Liver (tissue), 9 donors: ENCODE measurements around the gene DEPDC5. TPM values are rescaled to one million over a fixed set of nuclear protein-coding genes. Genes with fewer than 3 reads are reported as not detected.

Experiments used
- DNase-seq: peaks from one replicate; pipeline ENCODE4 v3.0.0-alpha.2; 2017; ENCODE audit warnings: low spot score
- H3K27ac ChIP-seq, 2 donors: one replicate each; pipeline ENCODE4 v1.7.0; 2013; ENCODE audit warnings: inconsistent platforms in 2 of 2, low read length in 2 of 2, control low read depth in 1 of 2, low read depth in 1 of 2, mild to moderate bottlenecking in 1 of 2
- H3K27me3 ChIP-seq, 4 donors: one replicate each; pipeline versions ENCODE4 v1.6.1 to v1.7.0; 2013; ENCODE audit warnings: low read length in 3 of 4, inconsistent platforms in 1 of 4, mild to moderate bottlenecking in 1 of 4, moderate library complexity in 1 of 4; ENCODE audit not compliant: control insufficient read depth in 4 of 4, insufficient read depth in 4 of 4
- H3K36me3 ChIP-seq, 4 donors: one replicate each; pipeline versions ENCODE4 v1.6.1 to v1.7.0; 2013; ENCODE audit warnings: low read length in 3 of 4, mild to moderate bottlenecking in 3 of 4, low read depth in 1 of 4, moderate library complexity in 1 of 4; ENCODE audit not compliant: control insufficient read depth in 4 of 4, insufficient read depth in 3 of 4
- H3K4me1 ChIP-seq, 4 donors: one replicate each; pipeline versions ENCODE4 v1.6.1 to v1.7.0; 2013; ENCODE audit warnings: low read length in 3 of 4, mild to moderate bottlenecking in 3 of 4, moderate library complexity in 1 of 4; ENCODE audit not compliant: control insufficient read depth in 4 of 4, insufficient read depth in 4 of 4
- H3K4me3 ChIP-seq, 3 donors: one replicate each; pipeline versions ENCODE4 v1.6.1 to v1.7.0; 2013; ENCODE audit warnings: low read length in 3 of 3, control low read depth in 1 of 3, low read depth in 1 of 3, mild to moderate bottlenecking in 1 of 3
- H3K9ac ChIP-seq, 2 donors: one replicate each; pipeline ENCODE4 v1.7.0; 2013; ENCODE audit warnings: low read length in 2 of 2, mild to moderate bottlenecking in 2 of 2, moderate library complexity in 2 of 2, control low read depth in 1 of 2, low read depth in 1 of 2
- H3K9me3 ChIP-seq, 4 donors: one replicate each; pipeline versions ENCODE4 v1.6.1 to v1.7.0; 2013; ENCODE audit warnings: low read length in 3 of 4; ENCODE audit not compliant: control insufficient read depth in 4 of 4
- FOXA2 ChIP-seq: IDR thresholded peaks from 2 replicates; pipeline ENCODE4 v1.6.1; 2016; ENCODE audit warnings: antibody characterized with exemption
- GABPA ChIP-seq, 2 donors: IDR thresholded peaks in 1 of 2; conservative IDR thresholded peaks in 1 of 2; 2 replicates each; pipeline ENCODE4 v1.6.1; 2016; ENCODE audit warnings: antibody characterized with exemption in 2 of 2, mild to moderate bottlenecking in 1 of 2, moderate library complexity in 1 of 2
- HNF4A ChIP-seq, 2 donors: conservative IDR thresholded peaks; 2 replicates each; pipeline ENCODE4 v1.6.1; 2016; ENCODE audit warnings: antibody characterized with exemption in 2 of 2, mild to moderate bottlenecking in 2 of 2
- HNF4G ChIP-seq: IDR thresholded peaks from 2 replicates; pipeline ENCODE4 v1.6.1; 2016; ENCODE audit warnings: antibody characterized with exemption
- JUND ChIP-seq, 2 donors: IDR thresholded peaks; 2 replicates each; pipeline ENCODE4 v1.6.1; 2016; ENCODE audit warnings: antibody characterized with exemption in 2 of 2
- NR2F2 ChIP-seq: IDR thresholded peaks from 2 replicates; pipeline ENCODE4 v1.6.1; 2016; ENCODE audit warnings: antibody characterized with exemption
- RAD21 ChIP-seq, 2 donors: IDR thresholded peaks; 2 replicates each; pipeline ENCODE4 v1.6.1; 2016; ENCODE audit warnings: antibody characterized with exemption in 2 of 2, mild to moderate bottlenecking in 2 of 2
- REST ChIP-seq: IDR thresholded peaks from 2 replicates; pipeline ENCODE4 v1.6.1; 2016; ENCODE audit warnings: antibody characterized with exemption, mild to moderate bottlenecking
- RXRA ChIP-seq, 2 donors: IDR thresholded peaks; 2 replicates each; pipeline ENCODE4 v1.6.1; 2017 to 2018; ENCODE audit warnings: antibody characterized with exemption in 2 of 2, mild to moderate bottlenecking in 1 of 2
- SP1 ChIP-seq: IDR thresholded peaks from 2 replicates; pipeline ENCODE4 v1.6.1; 2018; ENCODE audit warnings: antibody characterized with exemption, mild to moderate bottlenecking
- TAF1 ChIP-seq: conservative IDR thresholded peaks from 2 replicates; pipeline ENCODE4 v1.6.1; 2016; ENCODE audit warnings: antibody characterized with exemption, mild to moderate bottlenecking
- YY1 ChIP-seq: IDR thresholded peaks from 2 replicates; pipeline ENCODE4 v1.6.1; 2016; ENCODE audit warnings: antibody characterized with exemption, mild to moderate bottlenecking
- ZBTB33 ChIP-seq: IDR thresholded peaks from 2 replicates; pipeline ENCODE4 v1.6.1; 2016; ENCODE audit warnings: antibody characterized with exemption
- WGBS: extraction: QIAGEN DNeasy Blood & Tissue Kit; methylation state at CpG from one replicate; pipeline ENCODE4 v1.1.7; 2013; 5-methylcytosine and 5-hydroxymethylcytosine counted together
- polyA plus RNA-seq, 2 donors: library from polyadenylated mRNA; stranded (reverse) in 1 of 2; unstranded in 1 of 2; fragments of 200-250 nt in 1 of 2; fragments of >200 nt in 1 of 2; fragmentation: Nextera tagmentation in 1 of 2; extraction: Ambion mirVana in 1 of 2; gene quantifications; one replicate each; pipeline versions ENCODE4 v1.2.1 to v1.2.3, GENCODE V29; 2013 to 2015
- total RNA-seq, 2 donors: library from RNA; depleted of rRNA; stranded (reverse); fragments of >200 nt; gene quantifications; one replicate each; pipeline ENCODE4 v1.2.3, GENCODE V29; 2014
- TF ChIP-seq, protein P1 (sequence below): IDR thresholded peaks from 2 replicates; pipeline ENCODE4 v1.6.1; 2016; ENCODE audit warnings: antibody characterized with exemption
- TF ChIP-seq, protein P2 (sequence below): IDR thresholded peaks from 2 replicates; pipeline ENCODE4 v1.6.1; 2016; ENCODE audit warnings: antibody characterized with exemption
- donor health status: healthy.
- donor health status: healthy.
- donor health status: healthy.
- donor health status: healthy.
- donor health status: healthy.

DEPDC5 gene
- total and polyA plus RNA-seq, 4 donors = 5.5 to 19.4 (median 12.6) TPM

DNA sequence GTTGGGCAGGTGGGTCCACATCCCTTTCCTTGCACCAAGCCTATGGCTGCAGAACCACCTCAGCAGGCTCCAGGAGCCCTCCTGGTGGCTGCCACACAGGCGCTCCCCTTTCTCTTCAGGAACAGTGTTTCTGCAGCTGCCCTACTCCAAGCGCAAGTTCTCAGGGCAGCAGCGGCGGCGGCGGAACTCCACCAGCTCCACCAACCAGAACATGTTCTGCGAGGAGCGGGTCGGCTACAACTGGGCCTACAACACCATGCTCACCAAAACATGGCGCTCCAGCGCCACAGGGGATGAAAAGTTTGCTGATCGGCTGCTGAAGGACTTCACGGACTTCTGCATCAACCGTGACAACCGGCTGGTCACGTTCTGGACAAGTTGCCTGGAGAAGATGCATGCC is 152.3 kb downstream of the DEPDC5 start:
- Histone ChIP-seq H3K4me3 (no peak overlapping the region), H3K36me3 (peaks cover 7 to 46% (median 34%) of the 10 kb centered on the region in 4 donors), H3K4me1 (no peaks in the 10 kb centered on the region), H3K27ac (no peak overlapping the region), H3K9me3 (no peaks in the 10 kb centered on the region), H3K27me3 (no peaks in the 10 kb centered on the region), H3K9ac (no peak overlapping the region)
- TF ChIP-seq, protein P1, sequence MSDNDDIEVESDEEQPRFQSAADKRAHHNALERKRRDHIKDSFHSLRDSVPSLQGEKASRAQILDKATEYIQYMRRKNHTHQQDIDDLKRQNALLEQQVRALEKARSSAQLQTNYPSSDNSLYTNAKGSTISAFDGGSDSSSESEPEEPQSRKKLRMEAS = no peak
- TF ChIP-seq ZBTB33 = no peak
- no peak for TF ChIP-seq RXRA (IDR thresholded peaks at IDR 0.05)
- no peak for TF ChIP-seq YY1
- no peak for TF ChIP-seq GABPA (IDR thresholded peaks at IDR 0.05 in 1 of 2, conservative IDR thresholded peaks at IDR 0.05 in 1 of 2)
- no peak for DNase-seq
- 97% methylated on average over 16 of the region's 16 CpGs for WGBS

- no peaks in the 10 kb centered on the region for H3K27me3 ChIP-seq
- TF ChIP-seq HNF4G (no peak), JUND (IDR thresholded peaks at IDR 0.05) (no peak), HNF4A (conservative IDR thresholded peaks at IDR 0.05) (no peak)
- H3K4me1 ChIP-seq = no peaks in the 10 kb centered on the region
- H3K9ac ChIP-seq = no peak overlapping the region
- no peaks in the 10 kb centered on the region for H3K9me3 ChIP-seq
- H3K36me3 ChIP-seq = peaks cover 7 to 42% (median 34%) of the 10 kb centered on the region in 4 donors
- H3K27ac ChIP-seq = no peak overlapping the region
- no peak overlapping the region for H3K4me3 ChIP-seq
- DNase-seq = no peak
- 90% methylated on average over 5 of the region's 5 CpGs for WGBS
These were observed 152.8 kb downstream of the DEPDC5 start for GRCh38 chr22:31906569-31906968.

DNA sequence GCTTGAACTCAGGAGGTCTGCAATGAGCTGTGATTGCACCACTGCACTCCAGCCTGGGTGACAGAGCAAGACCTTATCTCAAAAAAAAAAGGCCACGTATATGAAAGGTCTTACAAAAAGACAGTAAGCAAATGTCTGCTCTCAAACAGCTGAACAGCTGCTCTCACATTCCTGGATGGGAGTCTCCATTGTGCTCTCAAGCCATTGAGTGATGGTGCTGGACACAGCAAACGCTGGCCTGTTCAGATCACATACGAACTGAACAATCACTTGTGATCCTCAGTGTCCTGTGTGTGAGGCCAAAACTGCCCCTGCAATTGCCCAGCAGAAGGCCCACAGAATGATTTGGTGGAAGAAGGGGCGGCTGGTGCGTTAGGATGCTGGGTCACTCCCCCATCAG is 156.2 kb downstream of the DEPDC5 start:
- H3K36me3 ChIP-seq = peaks cover 6 to 26% (median 21%) of the 10 kb centered on the region in 4 donors
- no peak overlapping the region for H3K9ac ChIP-seq

More for the DNA sequence above, 156.2 kb downstream of the DEPDC5 start:
- DNase-seq = no peak
- no peaks in the 10 kb centered on the region for H3K9me3 ChIP-seq
- H3K27me3 ChIP-seq = no peaks in the 10 kb centered on the region
- no peak overlapping the region for H3K4me3 ChIP-seq
- H3K27ac ChIP-seq = no peak overlapping the region
- 93% methylated on average over 5 of the region's 5 CpGs for WGBS
- TF ChIP-seq REST = no peak
- TF ChIP-seq RXRA (IDR thresholded peaks at IDR 0.05) = no peak
- TF ChIP-seq FOXA2 = no peak
- TF ChIP-seq NR2F2 = no peak
- no peak for TF ChIP-seq RAD21 (IDR thresholded peaks at IDR 0.05)
- TF ChIP-seq, protein P1 = no peak
- TF ChIP-seq, protein P2, sequence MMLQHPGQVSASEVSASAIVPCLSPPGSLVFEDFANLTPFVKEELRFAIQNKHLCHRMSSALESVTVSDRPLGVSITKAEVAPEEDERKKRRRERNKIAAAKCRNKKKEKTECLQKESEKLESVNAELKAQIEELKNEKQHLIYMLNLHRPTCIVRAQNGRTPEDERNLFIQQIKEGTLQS = no peak
- TF ChIP-seq JUND (IDR thresholded peaks at IDR 0.05) = no peak
- no peak for TF ChIP-seq SP1
- TF ChIP-seq YY1 = no peak
- no peak for TF ChIP-seq HNF4G
- no peak for TF ChIP-seq TAF1
- H3K4me1 ChIP-seq = no peaks in the 10 kb centered on the region
